Adipose tissue (tissue), 3 donors: Measurements from ENCODE around the gene CCT5. TPM values are rescaled to one million over a fixed set of nuclear protein-coding genes. Genes with fewer than 3 reads are reported as not detected.

Experiments
- H3K27ac ChIP-seq: one replicate; pipeline ENCODE4 v1.5.1; 2013; ENCODE audit warnings: low read depth, low read length
- WGBS, 3 donors: extraction: QIAGEN DNeasy Blood & Tissue Kit; methylation state at CpG; one replicate each; pipeline ENCODE4 v1.1.7; 2013; 5-methylcytosine and 5-hydroxymethylcytosine counted together
- polyA plus RNA-seq, 3 donors: library from polyadenylated mRNA; stranded (reverse); fragments of 200-250 nt; gene quantifications; one replicate each; pipeline ENCODE4 v1.2.3, GENCODE V29; 2013
- donor health status: healthy with polysubstance abuse.
- donor health status: Bipolar disorder and iron deficiency.
- donor health status: healthy.

The CCT5 gene
- polyA plus RNA-seq, result 100 to 1,000 TPM in 2 of 3 donors, 10 to 100 TPM in 1; 80.2 to 237 (median 107) TPM

DNA sequence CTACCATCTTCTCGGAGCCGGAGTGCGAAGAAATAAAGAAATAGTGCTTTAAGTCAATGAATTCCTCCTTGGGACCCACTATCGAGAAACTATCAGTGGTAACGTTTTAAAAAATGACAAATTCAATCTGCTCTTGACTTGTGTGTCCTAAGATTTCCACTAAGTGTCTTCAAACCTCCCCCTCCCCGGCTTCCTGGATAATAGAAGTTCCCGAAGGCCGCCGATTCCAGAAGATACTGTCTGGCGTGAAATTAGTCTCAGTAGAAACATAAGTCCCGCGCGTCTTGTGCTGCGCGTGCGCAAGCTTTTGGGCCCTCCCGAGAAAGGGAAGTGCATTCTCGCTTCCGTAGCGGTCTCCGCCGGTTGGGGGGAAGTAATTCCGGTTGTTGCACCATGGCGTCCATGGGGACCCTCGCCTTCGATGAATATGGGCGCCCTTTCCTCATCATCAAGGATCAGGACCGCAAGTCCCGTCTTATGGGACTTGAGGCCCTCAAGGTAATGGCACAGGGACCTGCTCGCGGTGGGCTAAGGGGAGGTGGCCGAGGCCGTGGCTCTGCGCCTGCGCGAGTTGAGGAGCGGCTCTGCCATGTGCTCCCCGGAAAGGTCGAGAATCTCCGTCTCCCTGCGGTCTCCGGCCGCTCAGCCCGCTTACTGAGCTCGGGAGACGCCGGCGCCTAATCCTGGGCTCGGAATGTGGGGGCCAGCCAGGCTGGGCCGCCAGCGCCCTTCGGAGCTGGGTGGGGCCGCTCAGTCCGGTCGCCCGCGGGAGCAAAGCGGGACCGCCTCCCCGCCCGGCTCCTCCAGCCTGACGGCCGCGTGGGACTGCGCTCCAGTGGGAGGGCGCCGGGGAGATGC is at the start of gene CCT5:
TSS of gene CCT5 (plus strand) at position 333 of the 858 bp plus-strand sequence. CDS start at position 394, 61 bp downstream.
- H3K27ac ChIP-seq, result peak within 1 kb of the TSS; percentile 71
- 0% methylated on average over 66 to 67 of the region's 67 CpGs for WGBS, 3 donors

GRCh38 chr5:10201223-10201868 is 48.7 kb upstream of the CCT5 start:
- no peak overlapping the region for H3K27ac ChIP-seq
- 40 to 44% (median 42%) methylated on average over 4 of the region's 4 CpGs for WGBS, 3 donors

DNA sequence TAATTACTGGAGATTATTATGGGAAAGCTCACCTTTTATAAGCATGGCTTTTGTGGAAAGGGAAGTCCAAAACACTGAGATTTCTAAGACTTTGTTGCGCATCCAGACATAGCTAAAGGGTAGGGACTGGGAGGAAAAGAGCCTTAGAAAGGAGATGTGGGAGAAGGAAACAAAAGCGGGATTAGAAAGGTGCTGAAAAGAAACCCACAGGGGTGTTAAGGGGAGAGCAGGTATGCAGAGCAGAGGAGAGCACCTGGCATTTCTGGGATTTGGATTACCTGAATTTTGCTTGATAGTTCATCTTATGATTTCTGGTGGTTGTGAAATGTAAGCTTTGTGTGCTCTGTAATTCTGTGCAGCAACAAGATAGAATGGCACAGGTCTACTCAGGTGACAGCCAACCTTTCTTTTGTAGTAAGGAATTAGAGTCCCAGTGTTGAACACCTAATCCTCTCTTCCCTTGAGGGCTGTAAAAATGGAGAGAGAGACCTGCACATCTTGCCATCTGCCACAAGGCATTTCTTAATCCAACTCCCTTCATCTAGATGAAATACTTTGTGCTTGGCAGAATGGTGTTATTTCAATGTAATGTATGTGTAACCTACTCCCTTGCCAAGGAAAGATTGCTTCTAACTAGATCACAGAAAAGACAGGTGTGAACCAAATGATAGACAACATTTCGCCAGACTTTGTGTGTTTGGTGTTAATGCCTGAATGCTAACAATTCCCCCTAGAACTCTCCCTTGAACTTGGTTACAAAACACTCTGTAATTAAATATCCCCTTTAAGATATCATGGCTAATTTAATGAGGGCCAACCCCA is 47.8 kb upstream of the CCT5 start:
- no peak overlapping the region for H3K27ac ChIP-seq
- 84 to 87% (median 84%) methylated on average over 3 of the region's 3 CpGs for WGBS, 3 donors

DNA sequence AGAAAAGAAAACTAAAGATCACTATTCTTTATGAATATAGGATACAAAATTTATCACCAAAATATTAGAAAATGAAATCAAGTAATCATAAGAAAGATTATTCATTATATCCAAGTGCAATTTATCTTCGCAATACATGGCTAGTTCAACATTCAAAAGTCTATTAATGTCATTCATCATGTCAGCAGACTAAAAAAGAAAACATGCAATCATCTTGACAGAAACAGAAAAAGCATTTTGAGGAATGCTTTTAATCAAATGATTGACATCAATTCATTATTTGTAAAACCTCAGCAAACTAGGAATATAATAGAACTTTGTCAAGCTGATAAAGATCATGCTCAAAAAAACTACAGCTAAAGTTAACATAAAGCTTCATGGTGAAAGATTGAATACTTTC is 41.1 kb upstream of the CCT5 start:
- no peak overlapping the region for H3K27ac ChIP-seq
- 95 to 99% (median 98%) methylated on average over 1 of the region's 1 CpG for WGBS, 3 donors

GRCh38 chr5:10213316-10213715 is 36.8 kb upstream of the CCT5 start:
- WGBS, 3 donors, result 70 to 78% (median 73%) methylated on average over 5 of the region's 5 CpGs

GRCh38 chr5:10214041-10214440 is 36.0 kb upstream of the CCT5 start:
- 83 to 88% (median 85%) methylated on average over 2 of the region's 2 CpGs for WGBS, 3 donors

More at GRCh38 chr5:10213316-10213715, 36.8 kb upstream of the CCT5 start:
- H3K27ac ChIP-seq, result no peak overlapping the region

DNA sequence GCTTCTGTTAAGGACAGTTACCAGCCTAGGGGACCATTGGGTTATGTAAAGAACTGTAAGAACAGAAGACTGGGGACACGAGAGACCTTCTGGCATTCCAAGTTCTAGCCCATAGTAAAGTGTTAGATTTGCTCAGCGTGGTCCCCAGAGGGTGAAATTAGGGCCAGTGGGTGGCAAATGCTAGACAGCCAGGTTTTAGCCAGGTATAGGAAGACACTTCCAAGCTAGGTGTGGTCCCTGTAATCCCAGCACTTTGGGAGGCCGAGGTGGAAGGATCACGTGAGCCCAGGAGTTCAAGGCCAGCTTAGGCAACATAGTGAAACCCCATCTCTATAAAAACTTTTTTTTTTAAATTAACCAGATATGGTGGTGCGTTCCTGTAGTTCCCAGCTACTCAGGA is 34.7 kb upstream of the CCT5 start:
- no peak overlapping the region for H3K27ac ChIP-seq
- WGBS, 3 donors, result 87 to 91% (median 91%) methylated on average over 5 of the region's 5 CpGs

More at GRCh38 chr5:10214041-10214440, 36.0 kb upstream of the CCT5 start:
- H3K27ac ChIP-seq, result no peak overlapping the region

DNA sequence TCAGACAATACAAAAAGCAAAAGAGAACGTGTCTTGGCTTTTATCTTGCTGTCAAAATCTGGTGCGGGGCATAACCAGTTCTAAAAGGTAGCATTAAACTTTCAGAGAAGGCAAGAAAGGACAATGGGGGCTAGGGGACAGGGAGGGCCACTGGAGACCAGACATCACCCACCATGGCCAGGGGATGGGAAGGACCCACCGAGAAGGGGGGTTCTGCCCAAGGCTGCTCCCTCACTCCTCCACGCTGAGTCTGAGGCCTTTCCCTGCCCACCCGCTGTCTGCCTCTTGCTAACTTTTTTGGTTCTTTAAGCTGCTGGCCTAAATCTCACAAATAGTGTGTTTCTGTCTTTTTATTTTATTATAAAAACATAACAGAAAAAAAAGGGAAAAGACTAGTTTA is 34.0 kb upstream of the CCT5 start:
- 80 to 89% (median 82%) methylated on average over 5 of the region's 5 CpGs for WGBS, 3 donors
- H3K27ac ChIP-seq, result no peak overlapping the region

GRCh38 chr5:10218658-10219057 is 31.4 kb upstream of the CCT5 start:
- H3K27ac ChIP-seq, result no peak overlapping the region
- 88 to 94% (median 92%) methylated on average over 8 of the region's 8 CpGs for WGBS, 3 donors

- no peak overlapping the region for H3K27ac ChIP-seq
- 89 to 95% (median 93%) methylated on average over 4 of the region's 4 CpGs for WGBS, 3 donors
These were observed 31.0 kb upstream of the CCT5 start for GRCh38 chr5:10219068-10219467.

- no peak overlapping the region for H3K27ac ChIP-seq
- WGBS, 3 donors, result 71 to 87% (median 87%) methylated on average over 8 of the region's 8 CpGs
These were observed 29.8 kb upstream of the CCT5 start for GRCh38 chr5:10220248-10220647.

DNA sequence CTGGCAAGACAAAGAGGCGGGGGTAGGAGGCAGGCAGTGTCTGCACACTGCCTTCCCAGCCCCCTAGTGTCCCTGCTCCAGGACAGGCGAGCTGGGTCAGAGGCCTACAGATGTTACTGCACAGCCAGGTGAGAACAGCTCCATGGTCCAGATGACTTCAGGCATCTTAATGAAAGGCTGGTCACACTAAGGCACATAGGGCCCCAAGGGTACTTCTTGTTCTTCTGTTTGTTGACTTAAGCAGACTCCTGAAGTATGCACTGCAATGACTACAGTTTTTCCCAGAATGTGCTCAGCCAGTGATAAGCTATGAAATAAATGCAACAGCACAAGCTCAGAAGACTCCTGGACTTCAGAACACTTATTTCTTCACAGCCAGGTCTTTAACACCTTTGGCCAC is 27.8 kb upstream of the CCT5 start:
- 98 to 100% (median 100%) methylated on average over 2 of the region's 2 CpGs for WGBS, 3 donors
- no peak overlapping the region for H3K27ac ChIP-seq

DNA sequence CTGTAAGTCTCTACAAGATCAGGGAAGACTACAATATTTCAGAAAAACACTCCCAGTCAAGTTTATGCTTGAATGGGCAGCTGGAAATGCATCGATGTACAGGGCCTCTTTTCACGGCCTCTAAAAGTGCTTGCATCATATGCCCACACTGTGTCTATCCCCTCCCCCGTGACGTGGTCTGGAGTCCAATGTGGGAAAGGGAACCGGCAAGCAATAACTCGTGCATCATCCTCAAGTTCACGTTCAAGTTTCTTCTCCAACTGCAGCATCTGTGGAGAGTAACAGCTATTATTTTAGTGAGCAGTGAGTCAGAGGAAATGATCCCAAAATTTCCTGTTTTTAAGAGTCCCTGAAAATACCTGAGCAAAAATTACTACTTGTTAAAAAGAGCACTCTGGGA is 22.7 kb upstream of the CCT5 start:
- no peak overlapping the region for H3K27ac ChIP-seq
- whole genome bisulfite sequencing, 3 donors, result 74 to 87% (median 77%) methylated on average over 7 of the region's 7 CpGs

DNA sequence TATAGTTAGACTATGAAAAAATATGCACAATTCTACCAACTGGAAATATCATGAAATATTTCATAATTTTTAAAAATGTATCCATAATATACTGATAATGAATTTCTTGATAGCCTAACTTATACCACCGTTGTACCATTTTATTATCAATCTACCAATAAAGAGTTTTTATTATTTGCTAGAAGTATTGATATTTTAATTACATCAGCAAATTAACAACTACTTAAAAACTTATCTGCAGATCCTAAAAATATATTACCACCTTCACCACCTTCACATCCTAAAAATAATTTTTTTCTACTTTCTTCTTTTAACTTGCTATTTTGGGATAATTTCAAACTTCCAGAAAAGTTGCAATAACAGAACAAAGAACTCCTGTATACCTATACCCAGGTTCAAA is 21.8 kb upstream of the CCT5 start:
- 96 to 100% (median 98%) methylated on average over 1 of the region's 1 CpG for WGBS, 3 donors
- no peak overlapping the region for H3K27ac ChIP-seq

- 84 to 89% (median 89%) methylated on average over 11 of the region's 11 CpGs for WGBS, 3 donors
- H3K27ac ChIP-seq, result no peak overlapping the region
These were observed 20.6 kb upstream of the CCT5 start for GRCh38 chr5:10229306-10230048.

DNA sequence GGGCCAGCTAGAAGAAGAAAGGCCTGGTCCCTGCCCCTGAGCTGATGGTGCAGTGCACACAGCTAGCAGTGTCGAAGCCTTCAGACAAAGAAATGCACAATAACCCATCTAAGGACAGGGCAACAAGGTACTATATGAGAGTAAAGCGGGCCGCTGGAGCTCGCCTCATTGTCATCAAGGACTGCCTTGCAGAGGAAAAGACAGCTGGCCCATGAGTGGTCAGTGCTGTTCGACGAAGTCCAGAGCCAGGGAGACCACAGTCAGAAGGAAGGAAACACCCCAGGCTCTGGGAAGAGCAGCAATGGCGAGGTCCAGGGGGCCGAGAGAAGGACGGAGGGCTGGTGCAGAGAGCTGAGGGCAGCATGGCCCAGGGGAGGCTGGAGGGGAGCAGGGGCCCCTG is 17.7 kb upstream of the CCT5 start:
- no peak overlapping the region for H3K27ac ChIP-seq
- 96% methylated on average over 9 of the region's 9 CpGs for WGBS, 3 donors

GRCh38 chr5:10233011-10233410 is 17.1 kb upstream of the CCT5 start:
- WGBS, 3 donors, result 79 to 87% (median 79%) methylated on average over 7 of the region's 7 CpGs
- no peak overlapping the region for H3K27ac ChIP-seq

GRCh38 chr5:10233505-10233904 is 16.6 kb upstream of the CCT5 start:
- no peak overlapping the region for H3K27ac ChIP-seq
- 54 to 75% (median 63%) methylated on average over 7 of the region's 7 CpGs for WGBS, 3 donors
